T-helper 1 cell treated with Interleukin-12 subunit alpha and Interleukin-12 subunit beta and Interleukin-4 antibody, amounts not matched to agents 30 ng/mL and 1 ng/mL, for 36 hours (primary cell): ENCODE results near the gene PLD1. TPM values are rescaled to one million over a fixed set of nuclear protein-coding genes. Genes with fewer than 3 reads are reported as not detected.

ENCODE experiments used
- intact Hi-C: fragments of 100-400 bp; cut with micrococcal nuclease; formaldehyde crosslinking; loops from one replicate; pipeline ENCODE4 v1.15.1; 2024
- total RNA-seq: library from RNA; stranded (reverse); gene quantifications from 2 replicates; pipeline ENCODE4 v1.2.3, GENCODE V29; 2022

The PLD1 gene
- total RNA-seq, 1 donor from 2014 or later = 0.88 TPM

- intact Hi-C loops = no loop called here
Measured at GRCh38 chr3:171574556-171575240, 235.6 kb downstream of the PLD1 start.

GRCh38 chr3:171569571-171570132, 240.6 kb downstream of the PLD1 start:
- intact Hi-C loops = loop anchor here (5.0 kb wide), 1 partner anchor 1212 kb away; the partner anchor contains the start of gene SKIL

GRCh38 chr3:171568766-171569165, 241.5 kb downstream of the PLD1 start:
- intact Hi-C loops = loop anchor here (5.0 kb wide), 1 partner anchor 1211 kb away; the partner anchor contains the start of gene SKIL

- intact Hi-C loops = loop anchor here (1.0 to 5.0 kb wide), 8 partner anchors 53 to 1210 kb away; partner anchors contain the start of gene SKIL
Measured at GRCh38 chr3:171566803-171567422, 243.4 kb downstream of the PLD1 start.

- intact Hi-C loops = loop anchor here (1.0 to 5.0 kb wide), 6 partner anchors 237 to 1208 kb away; partner anchors contain the start of gene SKIL
Measured at GRCh38 chr3:171565481-171566058, 244.7 kb downstream of the PLD1 start.

- intact Hi-C loops = loop anchor here (5.0 kb wide), 5 partner anchors 278 to 1208 kb away; partner anchors contain the start of genes EIF5A2, RPL22L1 and SKIL
Measured at GRCh38 chr3:171564748-171565480, 245.4 kb downstream of the PLD1 start.

GRCh38 chr3:171563298-171563697, 247.0 kb downstream of the PLD1 start:
- intact Hi-C loops = loop anchor here (5.0 kb wide), 4 partner anchors 276 to 691 kb away; partner anchors contain the start of genes EIF5A2 and RPL22L1

GRCh38 chr3:171562459-171562858, 247.8 kb downstream of the PLD1 start:
- intact Hi-C loops = loop anchor here (1.0 to 5.0 kb wide), 7 partner anchors 68 to 690 kb away; partner anchors contain the start of genes EIF5A2, RPL22L1 and TNIK

- intact Hi-C loops = loop anchor here (1.0 to 5.0 kb wide), 7 partner anchors 67 to 689 kb away; partner anchors contain the start of genes EIF5A2, RPL22L1 and TNIK
Measured at GRCh38 chr3:171561596-171562323, 248.5 kb downstream of the PLD1 start.

- intact Hi-C loops = loop anchor here (5.0 kb wide), 1 partner anchor 42 kb away; no protein-coding TSS in a partner anchor
Measured at GRCh38 chr3:171559586-171559985, 250.7 kb downstream of the PLD1 start.

- intact Hi-C loops = loop anchor here (5.0 kb wide), 1 partner anchor 41 kb away; no protein-coding TSS in a partner anchor
Measured at GRCh38 chr3:171558188-171558696, 252.0 kb downstream of the PLD1 start.

GRCh38 chr3:171557173-171557572, 253.1 kb downstream of the PLD1 start:
- intact Hi-C loops = loop anchor here (5.0 kb wide), 1 partner anchor 40 kb away; no protein-coding TSS in a partner anchor

GRCh38 chr3:171556574-171557145, 253.6 kb downstream of the PLD1 start:
- intact Hi-C loops = loop anchor here (5.0 kb wide), 1 partner anchor 39 kb away; no protein-coding TSS in a partner anchor

- intact Hi-C loops = loop anchor here (5.0 kb wide), 1 partner anchor 39 kb away; no protein-coding TSS in a partner anchor
Measured at GRCh38 chr3:171556148-171556547, 254.1 kb downstream of the PLD1 start.

GRCh38 chr3:171553086-171553485, 257.2 kb downstream of the PLD1 start:
- intact Hi-C loops = no loop called here

- intact Hi-C loops = no loop called here
Measured at GRCh38 chr3:171552531-171552930, 257.8 kb downstream of the PLD1 start.

- intact Hi-C loops = no loop called here
Measured at GRCh38 chr3:171551296-171551695, 259.0 kb downstream of the PLD1 start.
